IPS-11a (cell line): Measurements from ENCODE around the gene OMA1.

Experiments
- H3K4me3 ChIP-seq: one replicate; pipeline ENCODE4 v1.5.1; 2013; ENCODE audit warnings: low read depth, low read length, control low read depth

The OMA1 gene

GRCh38 chr1:58434181-58434580 lies 112.3 kb downstream of the OMA1 start:
- H3K4me3 ChIP-seq = no peak overlapping the region

GRCh38 chr1:58432851-58433668 lies 113.5 kb downstream of the OMA1 start:
- no peak overlapping the region for H3K4me3 ChIP-seq

- H3K4me3 ChIP-seq = no peak overlapping the region
Observed at GRCh38 chr1:58431901-58432620, 114.5 kb downstream of the OMA1 start.
